VCaP (cell line): ENCODE results near the gene FAIM.

ENCODE experiments used
- H3K27ac ChIP-seq: fragments of 450-650 bp; 2 replicates; pipeline ENCODE4 v1.5.1; 2017
- TF ChIP-seq, protein P1 (sequence below): fragments of 450-650 bp; conservative IDR thresholded peaks from 2 replicates; pipeline ENCODE4 v1.5.1; 2017; ENCODE audit warnings: mild to moderate bottlenecking, moderate library complexity

FAIM gene

DNA sequence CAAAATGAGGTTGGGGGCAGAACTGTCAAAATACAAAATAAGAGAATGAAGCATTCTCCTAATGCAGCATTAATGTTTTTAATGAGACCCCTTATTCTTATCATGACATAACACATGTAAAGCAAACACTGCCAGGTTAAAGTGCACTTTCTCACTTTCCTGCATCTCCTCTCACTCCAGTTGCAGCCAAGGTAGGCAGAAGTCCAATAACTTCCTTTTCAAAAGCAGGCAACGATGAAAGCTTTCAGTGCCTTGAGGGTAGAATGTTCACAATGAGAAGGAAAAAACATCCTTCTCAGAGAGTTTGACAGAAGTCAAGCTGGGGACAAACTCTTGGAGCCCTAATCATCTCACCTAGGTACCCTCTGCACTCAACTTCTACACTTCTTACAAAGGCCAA, 59.5 kb downstream of the FAIM start:
- H3K27ac ChIP-seq = no peak overlapping the region
- TF ChIP-seq, protein P1, sequence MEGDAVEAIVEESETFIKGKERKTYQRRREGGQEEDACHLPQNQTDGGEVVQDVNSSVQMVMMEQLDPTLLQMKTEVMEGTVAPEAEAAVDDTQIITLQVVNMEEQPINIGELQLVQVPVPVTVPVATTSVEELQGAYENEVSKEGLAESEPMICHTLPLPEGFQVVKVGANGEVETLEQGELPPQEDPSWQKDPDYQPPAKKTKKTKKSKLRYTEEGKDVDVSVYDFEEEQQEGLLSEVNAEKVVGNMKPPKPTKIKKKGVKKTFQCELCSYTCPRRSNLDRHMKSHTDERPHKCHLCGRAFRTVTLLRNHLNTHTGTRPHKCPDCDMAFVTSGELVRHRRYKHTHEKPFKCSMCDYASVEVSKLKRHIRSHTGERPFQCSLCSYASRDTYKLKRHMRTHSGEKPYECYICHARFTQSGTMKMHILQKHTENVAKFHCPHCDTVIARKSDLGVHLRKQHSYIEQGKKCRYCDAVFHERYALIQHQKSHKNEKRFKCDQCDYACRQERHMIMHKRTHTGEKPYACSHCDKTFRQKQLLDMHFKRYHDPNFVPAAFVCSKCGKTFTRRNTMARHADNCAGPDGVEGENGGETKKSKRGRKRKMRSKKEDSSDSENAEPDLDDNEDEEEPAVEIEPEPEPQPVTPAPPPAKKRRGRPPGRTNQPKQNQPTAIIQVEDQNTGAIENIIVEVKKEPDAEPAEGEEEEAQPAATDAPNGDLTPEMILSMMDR = no peak

- peak overlapping the region; percentile 53 for H3K27ac ChIP-seq
- TF ChIP-seq, protein P1 = no peak
Observed at GRCh38 chr3:138670407-138670806, 61.8 kb downstream of the FAIM start.

GRCh38 chr3:138673641-138674530, 65.3 kb downstream of the FAIM start:
- TF ChIP-seq, protein P1 = no peak
- H3K27ac ChIP-seq = no peak overlapping the region

- H3K27ac ChIP-seq = no peak overlapping the region
- TF ChIP-seq, protein P1 = no peak
Observed at GRCh38 chr3:138675393-138675792, 66.8 kb downstream of the FAIM start.

- TF ChIP-seq, protein P1 = no peak
- H3K27ac ChIP-seq = no peak overlapping the region
Observed at GRCh38 chr3:138678086-138678485, 69.5 kb downstream of the FAIM start.

DNA sequence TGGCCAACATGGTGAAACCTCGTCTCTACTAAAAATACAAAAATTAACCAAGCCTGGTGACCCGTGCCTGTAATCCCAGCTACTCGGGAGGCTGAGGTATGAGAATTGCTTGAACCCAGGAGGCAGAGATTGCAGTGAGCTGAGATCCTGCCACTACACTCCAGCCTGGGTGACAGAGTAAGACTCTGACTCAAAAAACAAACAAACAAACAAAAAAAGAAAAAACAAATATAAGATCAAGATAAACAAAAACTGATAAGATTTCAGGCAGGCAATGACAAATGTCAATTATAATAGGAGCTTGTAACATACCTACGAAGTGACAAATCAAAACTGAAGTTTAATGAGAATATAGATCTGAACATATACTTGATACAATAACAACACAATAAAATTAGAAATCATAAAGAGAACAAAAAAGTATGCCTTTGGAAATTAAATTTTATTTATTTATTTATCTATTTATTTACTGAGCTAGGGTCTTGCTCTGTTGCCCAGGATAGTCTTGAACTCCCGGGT, 70.4 kb downstream of the FAIM start:
- TF ChIP-seq, protein P1 = no peak
- H3K27ac ChIP-seq = no peak overlapping the region

DNA sequence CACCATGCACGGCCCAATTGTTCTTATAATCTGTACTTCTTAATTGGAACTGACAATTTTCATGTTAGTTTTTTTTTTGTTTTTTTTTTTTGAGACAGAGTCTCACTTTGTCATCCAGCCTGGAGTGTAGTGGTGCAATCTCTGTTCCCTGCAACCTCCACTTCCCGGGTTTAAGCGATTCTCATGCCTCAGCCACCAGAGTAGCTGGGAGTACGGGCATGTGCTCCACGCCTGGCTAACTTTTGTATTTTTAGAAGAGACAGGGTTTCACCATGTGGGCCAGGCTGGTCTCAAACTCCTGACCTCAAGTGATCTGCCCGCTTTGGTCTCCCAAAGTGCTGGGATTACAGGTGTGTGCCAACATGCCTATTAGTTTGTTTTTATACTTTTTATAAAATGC, 72.4 kb downstream of the FAIM start:
- peak overlapping the region; percentile 52 for H3K27ac ChIP-seq
